Progenitor cell of endocrine pancreas (in vitro differentiated cells): ENCODE data around the gene CMTM8. TPM values are rescaled to one million over a fixed set of nuclear protein-coding genes. Genes with fewer than 3 reads are reported as not detected.

Source experiments
- DNase-seq: peaks from one replicate; pipeline ENCODE4 v3.0.0; 2021; ENCODE audit warnings: low spot score; ENCODE audit not compliant: unreplicated experiment
- H3K27ac Mint-ChIP-seq: 2 replicates; pipeline ENCODE4 v1.8.0; 2021; ENCODE audit warnings: mild to moderate bottlenecking, moderate library complexity, mixed read lengths
- H3K27me3 Mint-ChIP-seq: 2 replicates; pipeline ENCODE4 v1.8.0; 2021; ENCODE audit warnings: mixed read lengths
- H3K36me3 Mint-ChIP-seq: 2 replicates; pipeline ENCODE4 v1.8.0; 2022; ENCODE audit warnings: mixed read lengths; ENCODE audit not compliant: insufficient read depth
- H3K4me1 Mint-ChIP-seq: 2 replicates; pipeline ENCODE4 v1.8.0; 2021; ENCODE audit warnings: low read depth, mixed read lengths
- H3K4me3 Mint-ChIP-seq: 2 replicates; pipeline ENCODE4 v1.8.0; 2021; ENCODE audit warnings: low read depth, mild to moderate bottlenecking, moderate library complexity, mixed read lengths
- H3K9me3 Mint-ChIP-seq: 2 replicates; pipeline ENCODE4 v1.8.0; 2021; ENCODE audit warnings: low read depth, mixed read lengths
- total RNA-seq: library from RNA; stranded (reverse); gene quantifications from 2 replicates; pipeline ENCODE4 v1.2.1, GENCODE V29; 2021
- TF ChIP-seq, protein P1 (sequence below): fragments of 200-600 bp; sonication (generic); IDR thresholded peaks from one replicate; pipeline ENCODE4 v1.5.0; 2021; ENCODE audit warnings: antibody characterized with exemption, mild to moderate bottlenecking; ENCODE audit not compliant: unreplicated experiment

Gene CMTM8
- total RNA-seq, 1 donor from 2014 or later = 39.1 TPM

DNA sequence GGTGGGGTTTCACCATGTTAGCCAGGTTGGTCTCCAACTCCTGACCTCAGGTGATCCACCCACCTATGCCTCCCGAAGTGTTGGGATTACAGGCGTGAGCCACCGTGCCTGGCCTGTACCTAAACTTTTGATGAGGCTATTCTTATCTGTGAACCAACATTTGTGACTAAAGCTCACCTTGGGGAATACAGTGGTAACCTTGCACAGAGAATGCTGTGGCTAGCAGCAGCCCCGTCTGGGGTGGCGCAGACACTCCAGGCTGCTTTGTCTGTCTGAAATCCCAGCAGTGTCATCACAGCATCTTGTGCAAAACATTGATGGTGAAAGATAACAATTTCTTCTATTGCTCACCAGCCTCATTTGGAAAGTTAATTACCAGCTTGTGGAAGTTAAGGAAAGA lies 58.9 kb downstream of the CMTM8 start:
- TF ChIP-seq, protein P1, sequence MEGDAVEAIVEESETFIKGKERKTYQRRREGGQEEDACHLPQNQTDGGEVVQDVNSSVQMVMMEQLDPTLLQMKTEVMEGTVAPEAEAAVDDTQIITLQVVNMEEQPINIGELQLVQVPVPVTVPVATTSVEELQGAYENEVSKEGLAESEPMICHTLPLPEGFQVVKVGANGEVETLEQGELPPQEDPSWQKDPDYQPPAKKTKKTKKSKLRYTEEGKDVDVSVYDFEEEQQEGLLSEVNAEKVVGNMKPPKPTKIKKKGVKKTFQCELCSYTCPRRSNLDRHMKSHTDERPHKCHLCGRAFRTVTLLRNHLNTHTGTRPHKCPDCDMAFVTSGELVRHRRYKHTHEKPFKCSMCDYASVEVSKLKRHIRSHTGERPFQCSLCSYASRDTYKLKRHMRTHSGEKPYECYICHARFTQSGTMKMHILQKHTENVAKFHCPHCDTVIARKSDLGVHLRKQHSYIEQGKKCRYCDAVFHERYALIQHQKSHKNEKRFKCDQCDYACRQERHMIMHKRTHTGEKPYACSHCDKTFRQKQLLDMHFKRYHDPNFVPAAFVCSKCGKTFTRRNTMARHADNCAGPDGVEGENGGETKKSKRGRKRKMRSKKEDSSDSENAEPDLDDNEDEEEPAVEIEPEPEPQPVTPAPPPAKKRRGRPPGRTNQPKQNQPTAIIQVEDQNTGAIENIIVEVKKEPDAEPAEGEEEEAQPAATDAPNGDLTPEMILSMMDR = no peak
- H3K9me3 Mint-ChIP-seq = no peaks in the 10 kb centered on the region
- H3K4me1 Mint-ChIP-seq = peaks cover 27% of the 10 kb centered on the region
- H3K27me3 Mint-ChIP-seq = no peaks in the 10 kb centered on the region
- DNase-seq = no peak
- H3K27ac Mint-ChIP-seq = no peak overlapping the region
- H3K4me3 Mint-ChIP-seq = no peak overlapping the region
- peaks cover 5% of the 10 kb centered on the region for H3K36me3 Mint-ChIP-seq

DNA sequence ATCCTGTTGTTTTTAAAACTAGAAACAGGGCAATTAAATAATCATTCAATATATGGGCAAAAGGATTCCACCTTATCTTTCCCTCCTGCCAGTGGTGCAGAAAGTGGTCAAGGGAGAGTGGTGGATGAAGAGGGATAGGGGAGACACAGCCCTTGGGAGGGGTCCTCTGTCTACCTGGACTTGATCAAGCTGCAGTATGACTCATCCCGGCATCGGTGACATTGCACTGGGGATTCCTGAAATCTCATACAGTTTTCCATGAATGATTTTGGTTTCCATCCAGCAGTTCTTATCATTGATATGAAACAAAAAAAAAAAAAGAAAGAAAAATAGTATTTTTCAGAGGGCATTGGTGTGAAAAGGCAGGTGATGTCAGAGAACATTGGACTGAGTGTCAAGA lies 62.9 kb downstream of the CMTM8 start:
- Mint-ChIP-seq H3K36me3 (peaks cover 2% of the 10 kb centered on the region), H3K9me3 (no peaks in the 10 kb centered on the region), H3K4me1 (peaks cover 45% of the 10 kb centered on the region), H3K27ac (no peak overlapping the region), H3K4me3 (no peak overlapping the region), H3K27me3 (no peaks in the 10 kb centered on the region)
- DNase-seq = no peak
- TF ChIP-seq, protein P1 = no peak

GRCh38 chr3:32302601-32303398 lies 64.3 kb downstream of the CMTM8 start:
- TF ChIP-seq, protein P1 = no peak
- Mint-ChIP-seq H3K9me3 (no peaks in the 10 kb centered on the region), H3K27ac (peak overlapping the region; percentile 87), H3K4me3 (no peak overlapping the region), H3K4me1 (peaks cover 39% of the 10 kb centered on the region), H3K27me3 (no peaks in the 10 kb centered on the region), H3K36me3 (peaks cover 7% of the 10 kb centered on the region)
- DNase-seq = no peak

- no peaks in the 10 kb centered on the region for H3K27me3 Mint-ChIP-seq
- peak overlapping the region; percentile 87 for H3K27ac Mint-ChIP-seq
- peaks cover 39% of the 10 kb centered on the region for H3K4me1 Mint-ChIP-seq
- no peak for DNase-seq
- H3K36me3 Mint-ChIP-seq = peaks cover 11% of the 10 kb centered on the region
- H3K9me3 Mint-ChIP-seq = peaks cover 4% of the 10 kb centered on the region
- TF ChIP-seq, protein P1 = no peak
- no peak overlapping the region for H3K4me3 Mint-ChIP-seq
Observed at GRCh38 chr3:32303399-32303747, 64.9 kb downstream of the CMTM8 start.

- TF ChIP-seq, protein P1 = no peak
- Mint-ChIP-seq H3K9me3 (peaks cover 4% of the 10 kb centered on the region), H3K27me3 (no peaks in the 10 kb centered on the region), H3K4me3 (no peak overlapping the region), H3K36me3 (peaks cover 12% of the 10 kb centered on the region), H3K4me1 (peaks cover 39% of the 10 kb centered on the region), H3K27ac (peak overlapping the region; percentile 89)
- DNase-seq = no peak
Observed at GRCh38 chr3:32303977-32304881, 65.7 kb downstream of the CMTM8 start.
